Small intestine (tissue), 7 donors: ENCODE results near the gene MYMK. TPM values are rescaled to one million over a fixed set of nuclear protein-coding genes. Genes with fewer than 3 reads are reported as not detected.

Experiments
- DNase-seq, 2 donors: peaks; one replicate each; pipeline versions ENCODE4 v3.0.0 to v3.0.0-alpha.2; 2013
- FAIRE-seq: peaks from 2 replicates; lab custom pipeline; 2012; peaks lifted over from hg19 to GRCh38; lab: Jason Lieb, UNC
- H3K27ac ChIP-seq, 3 donors: one replicate each; pipeline ENCODE4 v1.5.1; 2013; ENCODE audit warnings: low read length in 2 of 3, mild to moderate bottlenecking in 2 of 3, control low read depth in 1 of 3, inconsistent platforms in 1 of 3, low read depth in 1 of 3, moderate library complexity in 1 of 3
- H3K27me3 ChIP-seq, 3 donors: one replicate each; pipeline ENCODE4 v1.6.1; 2013; ENCODE audit warnings: low read length in 3 of 3, inconsistent platforms in 1 of 3; ENCODE audit not compliant: control insufficient read depth in 3 of 3, insufficient read depth in 3 of 3
- H3K36me3 ChIP-seq, 3 donors: one replicate each; pipeline ENCODE4 v1.6.1; 2013; ENCODE audit warnings: low read length in 3 of 3, inconsistent platforms in 1 of 3, low read depth in 1 of 3, mild to moderate bottlenecking in 1 of 3, moderate library complexity in 1 of 3; ENCODE audit not compliant: control insufficient read depth in 3 of 3, insufficient read depth in 2 of 3
- H3K4me1 ChIP-seq, 3 donors: one replicate each; pipeline ENCODE4 v1.6.1; 2013; ENCODE audit warnings: low read length in 2 of 3, inconsistent platforms in 1 of 3, low read depth in 1 of 3, mild to moderate bottlenecking in 1 of 3, moderate library complexity in 1 of 3; ENCODE audit not compliant: control insufficient read depth in 3 of 3, insufficient read depth in 2 of 3
- H3K4me3 ChIP-seq, 3 donors: one replicate each; pipeline ENCODE4 v1.5.1; 2013; ENCODE audit warnings: low read length in 3 of 3, control low read depth in 1 of 3, inconsistent platforms in 1 of 3, low read depth in 1 of 3, mild to moderate bottlenecking in 1 of 3, moderate library complexity in 1 of 3
- H3K9me3 ChIP-seq, 2 donors: one replicate each; pipeline ENCODE4 v1.6.1; 2013; ENCODE audit warnings: low read depth in 1 of 2, low read length in 1 of 2; ENCODE audit not compliant: control insufficient read depth in 2 of 2, insufficient read depth in 1 of 2
- WGBS, 3 donors: extraction: QIAGEN DNeasy Blood & Tissue Kit; methylation state at CpG; one replicate each; pipeline ENCODE4 v1.1.7; 2013; 5-methylcytosine and 5-hydroxymethylcytosine counted together
- polyA plus RNA-seq, 4 donors: library from polyadenylated mRNA; stranded (reverse) in 3 of 4; unstranded in 1 of 4; fragments of 200-250 nt in 3 of 4; fragments of 120-200 nt in 1 of 4; gene quantifications; one replicate each; pipeline versions ENCODE4 v1.2.1 to v1.2.3, GENCODE V29; 2013
- donor health status: healthy with polysubstance abuse.
- donor health status: control.
- donor health status: control.
- donor health status: Bipolar disorder and iron deficiency.
- donor health status: healthy.

The MYMK gene
- polyA plus RNA-seq, 4 donors = 0.22 TPM; not detected in 3

GRCh38 chr9:133499892-133500270 is 24.9 kb downstream of the MYMK start:
- WGBS, 3 donors = 74 to 77% (median 77%) methylated on average over 12 of the region's 12 CpGs
- Histone ChIP-seq H3K27me3 (peaks cover 0 to 5% (median 0%) of the 10 kb centered on the region in 3 donors), H3K4me1 (no peaks in the 10 kb centered on the region), H3K27ac (peak overlapping the region in 1 of 3 donors; percentile 51), H3K36me3 (no peaks in the 10 kb centered on the region), H3K4me3 (no peak overlapping the region), H3K9me3 (peaks cover 0 to 8% of the 10 kb centered on the region in 2 donors)
- FAIRE-seq (no peak), DNase-seq (no peak)

DNA sequence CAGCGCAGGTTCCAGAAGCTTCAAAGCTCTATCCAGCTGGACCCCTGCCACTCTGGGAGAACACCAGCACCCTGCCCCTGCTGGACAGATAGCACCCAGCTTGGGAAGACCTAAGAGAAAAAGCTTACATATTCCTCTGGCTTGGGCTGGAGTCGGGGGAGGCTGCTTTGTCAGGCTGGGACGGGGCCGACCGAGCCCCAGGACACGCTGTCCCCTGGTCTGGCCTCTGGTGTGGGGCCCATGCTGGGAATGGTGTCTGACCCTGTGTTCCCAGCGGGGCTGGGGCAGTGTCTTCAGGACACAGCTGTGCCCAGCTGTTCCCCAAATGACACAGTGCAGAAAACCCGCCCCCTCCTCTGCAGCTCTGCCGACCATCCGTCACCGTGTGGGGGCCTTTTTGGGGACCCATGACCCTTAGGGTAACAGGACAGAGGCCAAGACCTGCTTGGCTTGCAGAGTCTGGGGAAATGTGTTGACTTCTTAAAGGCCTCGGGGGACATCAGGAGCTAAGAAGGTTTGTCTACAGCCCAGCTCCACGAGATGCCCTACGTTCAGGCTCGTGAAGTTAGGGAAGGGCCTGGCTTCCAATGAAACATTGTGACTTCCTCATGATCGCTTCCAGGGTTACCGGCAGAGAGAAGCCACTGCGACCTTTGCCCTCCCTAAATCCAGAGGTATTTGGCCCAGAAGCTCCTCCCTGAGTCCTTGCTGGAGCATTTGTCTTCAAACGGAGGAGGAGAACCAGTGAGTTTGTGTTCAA is 25.4 kb downstream of the MYMK start:
- no peaks in the 10 kb centered on the region for H3K4me1 ChIP-seq
- WGBS, 3 donors = 53 to 61% (median 56%) methylated on average over 17 to 19 of the region's 19 CpGs
- peak overlapping the region in 1 of 3 donors; percentile 51 for H3K27ac ChIP-seq
- DNase-seq = no peak
- H3K27me3 ChIP-seq = peaks cover 0 to 5% (median 0%) of the 10 kb centered on the region in 3 donors
- H3K9me3 ChIP-seq = peaks cover 0 to 8% of the 10 kb centered on the region in 2 donors
- no peak overlapping the region for H3K4me3 ChIP-seq
- FAIRE-seq = no peak
- no peaks in the 10 kb centered on the region for H3K36me3 ChIP-seq

DNA sequence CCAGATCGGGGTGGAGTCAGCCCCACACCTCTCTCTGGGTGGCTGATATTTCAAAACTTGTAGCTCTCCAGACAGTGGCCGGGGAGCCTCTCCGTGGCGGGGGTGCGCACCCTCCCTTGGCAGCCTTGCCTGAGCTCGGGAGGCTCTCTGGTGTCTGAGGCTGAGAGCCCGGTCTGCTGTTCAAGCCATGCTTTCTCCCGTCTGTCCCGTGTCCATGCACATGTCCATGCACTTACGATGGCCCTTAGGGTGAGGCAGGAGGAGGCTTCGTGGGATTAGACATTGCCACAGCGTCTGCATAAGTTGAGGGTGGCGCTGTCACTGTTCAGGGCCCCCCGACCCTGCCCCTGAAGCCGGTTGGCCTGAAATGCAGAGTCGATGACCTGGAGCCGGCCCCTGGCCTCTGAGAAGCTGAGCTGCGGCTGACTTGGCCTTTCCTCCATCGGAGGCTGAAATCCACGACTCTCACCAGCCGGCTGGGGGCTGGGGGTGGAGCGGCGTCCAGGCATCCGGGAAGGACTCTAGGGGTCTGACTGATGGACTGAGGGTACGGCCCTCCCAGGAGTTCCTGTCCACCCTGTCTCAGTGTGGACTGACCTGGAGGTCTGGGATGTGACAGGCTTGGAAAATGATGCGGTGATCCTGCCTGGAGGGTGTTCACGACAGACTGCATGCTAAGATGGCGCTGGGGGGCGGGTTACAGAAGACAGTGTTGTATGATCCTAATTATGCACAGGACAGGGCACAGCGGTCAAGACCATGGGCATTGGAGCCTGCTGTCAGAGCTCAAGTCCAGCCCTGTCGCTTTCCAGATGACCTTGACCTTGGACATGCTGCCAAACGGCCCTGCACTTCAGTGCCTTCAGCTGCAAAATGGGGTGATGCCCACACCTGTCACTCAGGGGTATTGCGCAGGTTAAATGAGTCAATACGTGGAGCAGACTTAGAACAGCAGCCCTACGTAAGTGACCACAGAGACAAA is 27.6 kb downstream of the MYMK start:
- Histone ChIP-seq H3K27ac (no peak overlapping the region), H3K9me3 (peaks cover 0 to 8% of the 10 kb centered on the region in 2 donors), H3K27me3 (peaks cover 0 to 5% (median 0%) of the 10 kb centered on the region in 3 donors), H3K36me3 (no peaks in the 10 kb centered on the region), H3K4me3 (no peak overlapping the region), H3K4me1 (no peaks in the 10 kb centered on the region)
- WGBS, 3 donors = 71 to 80% (median 75%) methylated on average over 32 to 35 of the region's 35 CpGs
- DNase-seq = no peak
- FAIRE-seq = no peak

DNA sequence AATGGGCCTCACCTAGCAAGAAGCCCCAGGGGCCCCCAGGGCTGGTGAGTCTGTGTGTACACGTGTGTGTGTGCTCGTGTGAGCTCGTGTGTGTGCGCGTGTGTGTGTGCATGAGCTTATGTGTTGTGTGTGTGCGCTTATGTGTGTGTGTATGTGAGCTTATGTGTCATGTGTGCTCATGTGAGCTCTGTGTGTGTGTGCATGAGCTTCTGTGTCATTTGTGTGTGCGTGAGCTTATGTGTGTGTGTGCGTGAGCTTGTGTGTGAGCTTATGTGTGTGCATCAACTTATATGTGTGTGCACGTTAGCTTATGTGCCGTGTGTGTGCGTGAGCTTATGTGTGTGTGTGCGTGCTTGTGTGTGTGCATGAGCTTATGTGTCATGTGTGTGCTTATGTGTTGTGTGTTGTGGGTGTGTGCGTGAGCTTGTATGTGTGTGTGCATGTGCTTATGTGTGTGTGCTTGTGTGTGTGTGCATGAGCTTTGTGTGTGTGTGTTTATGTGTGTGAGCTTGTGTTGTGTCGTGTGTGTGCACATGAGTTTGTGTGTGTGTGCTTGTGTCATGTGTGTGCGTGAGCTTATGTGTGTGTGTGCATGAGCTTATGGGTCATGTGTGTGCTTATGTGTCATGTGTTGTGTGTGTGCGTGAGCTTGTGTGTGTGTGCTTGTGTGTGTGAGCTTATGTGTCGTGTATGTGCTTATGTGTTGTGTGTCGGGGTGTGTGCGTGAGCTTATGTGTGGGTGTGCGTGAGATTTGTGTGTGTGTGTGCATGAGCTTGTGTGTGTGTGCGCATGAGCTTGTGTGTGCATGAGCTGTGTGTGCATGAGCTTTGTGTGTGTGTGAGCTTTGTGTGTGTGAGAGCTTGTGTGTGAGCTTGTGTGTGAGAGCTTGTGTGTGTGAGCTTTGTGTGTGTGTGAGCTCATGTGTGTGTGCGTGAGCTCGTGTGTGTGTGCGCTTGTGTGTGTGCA is 29.1 kb downstream of the MYMK start:
- Histone ChIP-seq H3K4me3 (no peak overlapping the region), H3K4me1 (no peaks in the 10 kb centered on the region), H3K27me3 (peaks cover 0 to 5% (median 0%) of the 10 kb centered on the region in 3 donors), H3K36me3 (no peaks in the 10 kb centered on the region), H3K9me3 (no peaks in the 10 kb centered on the region), H3K27ac (no peak overlapping the region)
- FAIRE-seq = no peak
- DNase-seq = no peak
- 93 to 95% (median 95%) methylated on average over 24 of the region's 24 CpGs for WGBS, 3 donors

- WGBS, 3 donors = 70 to 83% (median 80%) methylated on average over 24 of the region's 24 CpGs
These were observed 30.0 kb downstream of the MYMK start for GRCh38 chr9:133494636-133495326.

GRCh38 chr9:133493845-133494540 is 30.8 kb downstream of the MYMK start:
- Histone ChIP-seq H3K9me3 (no peaks in the 10 kb centered on the region), H3K27ac (no peak overlapping the region), H3K27me3 (peaks cover 0 to 5% (median 0%) of the 10 kb centered on the region in 3 donors), H3K4me3 (no peak overlapping the region), H3K4me1 (no peaks in the 10 kb centered on the region), H3K36me3 (no peaks in the 10 kb centered on the region)
- DNase-seq (no peak), FAIRE-seq (no peak)
- WGBS, 3 donors = 54 to 81% (median 62%) methylated on average over 23 of the region's 23 CpGs

More at GRCh38 chr9:133494636-133495326, 30.0 kb downstream of the MYMK start:
- Histone ChIP-seq H3K9me3 (no peaks in the 10 kb centered on the region), H3K4me1 (no peaks in the 10 kb centered on the region), H3K4me3 (no peak overlapping the region), H3K27me3 (peaks cover 0 to 5% (median 0%) of the 10 kb centered on the region in 3 donors), H3K27ac (no peak overlapping the region), H3K36me3 (no peaks in the 10 kb centered on the region)
- FAIRE-seq (no peak), DNase-seq (no peak)

- Histone ChIP-seq H3K4me1 (no peaks in the 10 kb centered on the region), H3K36me3 (no peaks in the 10 kb centered on the region), H3K9me3 (no peaks in the 10 kb centered on the region), H3K4me3 (no peak overlapping the region), H3K27ac (no peak overlapping the region), H3K27me3 (peaks cover 0 to 5% (median 0%) of the 10 kb centered on the region in 3 donors)
- DNase-seq = no peak
- no peak for FAIRE-seq
- 70 to 83% (median 83%) methylated on average over 10 to 11 of the region's 11 CpGs for WGBS, 3 donors
These were observed 31.3 kb downstream of the MYMK start for GRCh38 chr9:133493428-133493827.
